Activated CD8-positive, alpha-beta memory T cell treated with anti-CD3 and anti-CD28 coated beads, Interleukin-2, amount 50 U/mL, for 1 hour (primary cell): ENCODE measurements around the gene NAP1L3.

Experiments used
- DNase-seq: peaks from one replicate; pipeline ENCODE4 v3.0.0-alpha.2; 2020; ENCODE audit errors: extremely low read depth

The NAP1L3 gene

GRCh38 chrX:93673056-93673868 lies at the start of gene NAP1L3:
Gene NAP1L3, minus strand, starts transcription at chrX:93673578. Its CDS starts 274 bp downstream, at chrX:93673304.
- DNase-seq = peak; percentile 4

GRCh38 chrX:93711076-93711475 lies 37.7 kb upstream of the NAP1L3 start:
- DNase-seq = no peak

GRCh38 chrX:93703701-93704100 lies 30.3 kb upstream of the NAP1L3 start:
- no peak for DNase-seq

- no peak for DNase-seq
Observed at GRCh38 chrX:93695981-93696380, 22.6 kb upstream of the NAP1L3 start.

- DNase-seq = no peak
Observed at GRCh38 chrX:93673869-93674271, 492 bp upstream of the NAP1L3 start, which contains the start of gene FAM133A. Gene FAM133A, plus strand, starts transcription at chrX:93674206. Its CDS starts 35,214 bp downstream, at chrX:93709420.

GRCh38 chrX:93660575-93660974 lies 12.8 kb downstream of the NAP1L3 start:
- DNase-seq = no peak

- no peak for DNase-seq
Observed at GRCh38 chrX:93649381-93649780, 24.0 kb downstream of the NAP1L3 start.

GRCh38 chrX:93637591-93637990 lies 35.8 kb downstream of the NAP1L3 start:
- no peak for DNase-seq
